Measurements from ENCODE around the gene MIEN1. TPM values are rescaled to one million over a fixed set of nuclear protein-coding genes. Genes with fewer than 3 reads are reported as not detected.

The MIEN1 gene
- polyA plus RNA-seq, 1 experiment = 78.9 TPM

- H3K27me3 ChIP-seq (ENCODE audit: control insufficient read depth, insufficient read depth, low read length) = no peaks in the 10 kb centered on the region
- ChIA-PET CTCF (interaction anchor here (0.6 to 2.6 kb wide), 4 partner anchors 9 to 693 kb away, joined by 3 to 15 read pairs (median 3); partner anchors contain the start of gene MIEN1), POLR2A (interaction anchor here (0.6 kb wide), 1 partner anchor 31 kb away, joined by 3 read pairs; no protein-coding TSS in a partner anchor)
- DNase-seq (ENCODE audit: low read depth) = no peak
- peaks cover 22% of the 10 kb centered on the region for H3K36me3 ChIP-seq (ENCODE audit: control insufficient read depth, insufficient read depth, low read length)
- no peak for TF ChIP-seq CTCF (IDR thresholded peaks at IDR 0.05; ENCODE audit: insufficient read depth, low read depth, low read length)
- H3K4me3 ChIP-seq (ENCODE audit: low read depth, low read length) = no peak overlapping the region
These were observed 8.2 kb downstream of the MIEN1 start for GRCh38 chr17:39722104-39722503.

GRCh38 chr17:39719563-39720355 is 10.6 kb downstream of the MIEN1 start:
- DNase-seq (ENCODE audit: low read depth) = no peak
- CTCF ChIA-PET = interaction anchor here (0.7 to 1.7 kb wide), 2 partner anchors 10 to 98 kb away, joined by 3 to 6 read pairs; partner anchors contain the start of gene MIEN1
- H3K4me3 ChIP-seq (ENCODE audit: low read depth, low read length) = no peak overlapping the region
- H3K27me3 ChIP-seq (ENCODE audit: control insufficient read depth, insufficient read depth, low read length) = no peaks in the 10 kb centered on the region
- TF ChIP-seq CTCF (IDR thresholded peaks at IDR 0.05; ENCODE audit: insufficient read depth, low read depth, low read length) = no peak
- peaks cover 26% of the 10 kb centered on the region for H3K36me3 ChIP-seq (ENCODE audit: control insufficient read depth, insufficient read depth, low read length)
- POLR2A ChIA-PET = no interaction called here

DNA sequence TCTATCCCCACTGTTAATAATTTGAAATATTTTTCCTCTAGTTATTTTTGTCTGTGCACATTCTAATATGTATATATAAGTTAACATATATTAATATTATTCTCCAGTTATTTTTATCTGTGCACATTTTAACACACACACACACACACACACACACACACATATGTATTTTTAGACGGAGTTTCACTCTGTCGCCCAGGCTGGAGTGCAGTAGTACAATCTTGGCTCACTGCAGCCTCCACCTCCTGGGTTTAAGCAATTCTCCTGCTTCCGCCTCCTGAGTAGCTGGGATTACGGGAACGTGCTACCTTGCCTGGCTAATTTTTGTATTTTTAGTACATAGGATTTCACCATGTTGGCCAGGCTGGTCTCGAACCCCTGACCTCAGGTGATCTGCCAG is 12.7 kb downstream of the MIEN1 start:
- POLR2A ChIA-PET = no interaction called here
- Histone ChIP-seq H3K27me3 (ENCODE audit: control insufficient read depth, insufficient read depth, low read length) (no peaks in the 10 kb centered on the region), H3K4me3 (ENCODE audit: low read depth, low read length) (no peak overlapping the region), H3K36me3 (ENCODE audit: control insufficient read depth, insufficient read depth, low read length) (peaks cover 24% of the 10 kb centered on the region)
- DNase-seq (ENCODE audit: low read depth) = no peak
- CTCF ChIA-PET = no interaction called here
- no peak for TF ChIP-seq CTCF (IDR thresholded peaks at IDR 0.05; ENCODE audit: insufficient read depth, low read depth, low read length)

GRCh38 chr17:39716879-39717536 is 13.3 kb downstream of the MIEN1 start:
- TF ChIP-seq CTCF (IDR thresholded peaks at IDR 0.05; ENCODE audit: insufficient read depth, low read depth, low read length) = no peak
- ChIA-PET CTCF (interaction anchor here (1.4 kb wide), 1 partner anchor 14 kb away, joined by 3 read pairs; the partner anchor contains the start of gene MIEN1), POLR2A (no interaction called here)
- peaks cover 28% of the 10 kb centered on the region for H3K36me3 ChIP-seq (ENCODE audit: control insufficient read depth, insufficient read depth, low read length)
- H3K4me3 ChIP-seq (ENCODE audit: low read depth, low read length) = no peak overlapping the region
- no peaks in the 10 kb centered on the region for H3K27me3 ChIP-seq (ENCODE audit: control insufficient read depth, insufficient read depth, low read length)
- DNase-seq (ENCODE audit: low read depth) = no peak
